Measurements from ENCODE around the gene NLRX1.

GRCh38 chr11:119152043-119152442 lies 16.5 kb upstream of the NLRX1 start:
- TF ChIP-seq, protein P1, sequence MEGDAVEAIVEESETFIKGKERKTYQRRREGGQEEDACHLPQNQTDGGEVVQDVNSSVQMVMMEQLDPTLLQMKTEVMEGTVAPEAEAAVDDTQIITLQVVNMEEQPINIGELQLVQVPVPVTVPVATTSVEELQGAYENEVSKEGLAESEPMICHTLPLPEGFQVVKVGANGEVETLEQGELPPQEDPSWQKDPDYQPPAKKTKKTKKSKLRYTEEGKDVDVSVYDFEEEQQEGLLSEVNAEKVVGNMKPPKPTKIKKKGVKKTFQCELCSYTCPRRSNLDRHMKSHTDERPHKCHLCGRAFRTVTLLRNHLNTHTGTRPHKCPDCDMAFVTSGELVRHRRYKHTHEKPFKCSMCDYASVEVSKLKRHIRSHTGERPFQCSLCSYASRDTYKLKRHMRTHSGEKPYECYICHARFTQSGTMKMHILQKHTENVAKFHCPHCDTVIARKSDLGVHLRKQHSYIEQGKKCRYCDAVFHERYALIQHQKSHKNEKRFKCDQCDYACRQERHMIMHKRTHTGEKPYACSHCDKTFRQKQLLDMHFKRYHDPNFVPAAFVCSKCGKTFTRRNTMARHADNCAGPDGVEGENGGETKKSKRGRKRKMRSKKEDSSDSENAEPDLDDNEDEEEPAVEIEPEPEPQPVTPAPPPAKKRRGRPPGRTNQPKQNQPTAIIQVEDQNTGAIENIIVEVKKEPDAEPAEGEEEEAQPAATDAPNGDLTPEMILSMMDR (IDR thresholded peaks at IDR 0.05): no peak
- TF ChIP-seq ZFX (IDR thresholded peaks at IDR 0.05; ENCODE audit: borderline replicate concordance): no peak
